ENCODE results near the gene ACOT7. TPM values are rescaled to one million over a fixed set of nuclear protein-coding genes. Genes with fewer than 3 reads are reported as not detected.

ACOT7 gene
- total and polyA plus RNA-seq, 2 of the 13 experiments (the other 11 are each of a cell fraction or from before 2014, with no cell fraction given) = 33.0 to 55.8 TPM

GRCh38 chr1:6245086-6245868, 148.3 kb downstream of the ACOT7 start (continued):
- TF ChIP-seq HMGXB4 (CRISPR knock-in tag; IDR thresholded peaks at IDR 0.05; ENCODE audit: borderline replicate concordance in 1 of 2, low read depth in 1 of 2) (peak; percentile 82 to 87; a peak in 3 of 4 replicates), KDM3A (CRISPR knock-in tag; IDR thresholded peaks at IDR 0.05; ENCODE audit: low read depth) (peak; percentile 99), ZNF317 (CRISPR knock-in tag; IDR thresholded peaks at IDR 0.05) (peak; percentile 83; the same call in 1 of the 2 replicates), ZNF713 (CRISPR knock-in tag; IDR thresholded peaks at IDR 0.05) (no peak), ZNF382 (CRISPR knock-in tag; IDR thresholded peaks at IDR 0.05; ENCODE audit: borderline replicate concordance) (no peak), WIZ (CRISPR knock-in tag; IDR thresholded peaks at IDR 0.05) (peak; percentile 99), PAWR (CRISPR knock-in tag; IDR thresholded peaks at IDR 0.05; ENCODE audit: borderline replicate concordance) (peak; percentile 79; the same call in 1 of the 2 replicates), ZNF644 (CRISPR knock-in tag; IDR thresholded peaks at IDR 0.05; ENCODE audit: low read depth) (0 out of 2 replicates have a peak, but pooled peaks have one; percentile 55), ZC3H13 (CRISPR knock-in tag; IDR thresholded peaks at IDR 0.05) (peak; percentile 98), ZNF430 (CRISPR knock-in tag; IDR thresholded peaks at IDR 0.05) (peak; percentile 99), SP140L (CRISPR knock-in tag; IDR thresholded peaks at IDR 0.05; ENCODE audit: borderline replicate concordance) (peak; percentile 98; the same call in 1 of the 2 replicates), ZNF24 (IDR thresholded peaks at IDR 0.05) (no peak), ZNF674 (CRISPR knock-in tag; IDR thresholded peaks at IDR 0.05; ENCODE audit: low read depth) (peak; percentile 98), AHR (CRISPR knock-in tag; IDR thresholded peaks at IDR 0.05) (peak; percentile 99; the same call in 1 of the 2 replicates), CEBPG (CRISPR knock-in tag; IDR thresholded peaks at IDR 0.05) (peak; percentile 58; the same call in 1 of the 2 replicates), NBN (conservative IDR thresholded peaks at IDR 0.05) (no peak), HNF4A (CRISPR knock-in tag; IDR thresholded peaks at IDR 0.05) (peak; percentile 22; the same call in 1 of the 2 replicates), RFX3 (CRISPR knock-in tag; IDR thresholded peaks at IDR 0.05) (peak; percentile 43; the same call in 1 of the 2 replicates), ARHGAP35 (CRISPR knock-in tag; IDR thresholded peaks at IDR 0.05; ENCODE audit: borderline replicate concordance) (peak; percentile 98), SOX5 (CRISPR knock-in tag; IDR thresholded peaks at IDR 0.05; ENCODE audit: borderline replicate concordance) (peak; percentile 78), ZFAT (CRISPR knock-in tag; conservative IDR thresholded peaks at IDR 0.05) (peak; percentile 94), AGO1 (IDR thresholded peaks at IDR 0.05; ENCODE audit: low read depth, low read length, poor library complexity, severe bottlenecking) (no peak)
- TF ChIP-seq, protein P1, sequence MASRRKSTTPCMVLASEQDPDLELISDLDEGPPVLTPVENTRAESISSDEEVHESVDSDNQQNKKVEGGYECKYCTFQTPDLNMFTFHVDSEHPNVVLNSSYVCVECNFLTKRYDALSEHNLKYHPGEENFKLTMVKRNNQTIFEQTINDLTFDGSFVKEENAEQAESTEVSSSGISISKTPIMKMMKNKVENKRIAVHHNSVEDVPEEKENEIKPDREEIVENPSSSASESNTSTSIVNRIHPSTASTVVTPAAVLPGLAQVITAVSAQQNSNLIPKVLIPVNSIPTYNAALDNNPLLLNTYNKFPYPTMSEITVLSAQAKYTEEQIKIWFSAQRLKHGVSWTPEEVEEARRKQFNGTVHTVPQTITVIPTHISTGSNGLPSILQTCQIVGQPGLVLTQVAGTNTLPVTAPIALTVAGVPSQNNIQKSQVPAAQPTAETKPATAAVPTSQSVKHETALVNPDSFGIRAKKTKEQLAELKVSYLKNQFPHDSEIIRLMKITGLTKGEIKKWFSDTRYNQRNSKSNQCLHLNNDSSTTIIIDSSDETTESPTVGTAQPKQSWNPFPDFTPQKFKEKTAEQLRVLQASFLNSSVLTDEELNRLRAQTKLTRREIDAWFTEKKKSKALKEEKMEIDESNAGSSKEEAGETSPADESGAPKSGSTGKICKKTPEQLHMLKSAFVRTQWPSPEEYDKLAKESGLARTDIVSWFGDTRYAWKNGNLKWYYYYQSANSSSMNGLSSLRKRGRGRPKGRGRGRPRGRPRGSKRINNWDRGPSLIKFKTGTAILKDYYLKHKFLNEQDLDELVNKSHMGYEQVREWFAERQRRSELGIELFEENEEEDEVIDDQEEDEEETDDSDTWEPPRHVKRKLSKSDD (CRISPR knock-in tag; IDR thresholded peaks at IDR 0.05; ENCODE audit: low read depth) = peak; percentile 89
- TF ChIP-seq, protein P2, sequence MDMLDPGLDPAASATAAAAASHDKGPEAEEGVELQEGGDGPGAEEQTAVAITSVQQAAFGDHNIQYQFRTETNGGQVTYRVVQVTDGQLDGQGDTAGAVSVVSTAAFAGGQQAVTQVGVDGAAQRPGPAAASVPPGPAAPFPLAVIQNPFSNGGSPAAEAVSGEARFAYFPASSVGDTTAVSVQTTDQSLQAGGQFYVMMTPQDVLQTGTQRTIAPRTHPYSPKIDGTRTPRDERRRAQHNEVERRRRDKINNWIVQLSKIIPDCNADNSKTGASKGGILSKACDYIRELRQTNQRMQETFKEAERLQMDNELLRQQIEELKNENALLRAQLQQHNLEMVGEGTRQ (IDR thresholded peaks at IDR 0.05; ENCODE audit: low read depth, low read length) = no peak
- TF ChIP-seq, protein P2 (CRISPR knock-in tag; IDR thresholded peaks at IDR 0.05; ENCODE audit: borderline replicate concordance) = no peak

Measured in HepG2 (cell line).